ENCODE results near the gene PRKAG2. TPM values are rescaled to one million over a fixed set of nuclear protein-coding genes. Genes with fewer than 3 reads are reported as not detected.
"Not testable (repeated sequence)": the region's sequence is repeated elsewhere in the genome, so short reads cannot be mapped to it uniquely, and the experiment has no call there.

PRKAG2 gene
- total RNA-seq, 1 experiment from 2014 or later = 9.4 TPM

- DNase-seq (ENCODE audit: low read depth) = no peak
These were observed 89.6 kb downstream of the PRKAG2 start for GRCh38 chr7:151787348-151787747.

- DNase-seq (ENCODE audit: low read depth) = no peak
These were observed 90.0 kb downstream of the PRKAG2 start for GRCh38 chr7:151786936-151787335.

DNA sequence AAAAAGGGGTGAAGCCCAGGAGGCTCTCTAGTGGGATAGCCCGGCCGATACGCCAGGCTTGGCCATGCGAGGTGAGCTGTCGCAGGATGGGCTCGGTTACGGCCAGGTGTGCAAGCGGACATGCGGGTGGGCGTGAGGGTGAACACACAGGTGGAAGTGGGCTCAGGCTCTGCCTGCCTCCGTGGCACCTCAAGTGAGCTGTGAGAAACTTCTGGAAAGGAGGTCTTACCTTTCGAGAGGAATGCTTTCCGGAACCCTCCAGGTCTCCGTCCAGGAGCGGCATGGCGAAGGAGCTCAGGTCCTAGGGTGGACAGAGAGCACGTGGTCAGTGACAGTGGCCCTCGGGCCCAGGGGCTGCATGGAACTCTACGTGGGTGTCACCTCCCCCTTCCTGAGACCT is 90.7 kb downstream of the PRKAG2 start:
- DNase-seq (ENCODE audit: low read depth) = no peak

DNA sequence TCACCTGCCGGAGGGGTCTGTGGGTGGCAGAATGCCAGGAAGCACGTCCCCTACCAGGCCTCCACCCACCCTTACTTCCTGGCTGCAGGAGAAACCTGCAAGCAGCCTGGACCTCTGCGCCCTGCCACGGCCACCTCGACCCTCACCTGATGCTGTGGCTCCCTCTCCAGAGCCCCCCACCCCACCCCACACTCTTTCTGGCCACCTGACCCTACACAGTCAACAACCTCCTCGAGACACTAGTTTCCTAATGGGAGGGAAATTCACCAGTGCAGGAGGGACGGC is 91.3 kb downstream of the PRKAG2 start:
- DNase-seq (ENCODE audit: low read depth) = no peak

DNA sequence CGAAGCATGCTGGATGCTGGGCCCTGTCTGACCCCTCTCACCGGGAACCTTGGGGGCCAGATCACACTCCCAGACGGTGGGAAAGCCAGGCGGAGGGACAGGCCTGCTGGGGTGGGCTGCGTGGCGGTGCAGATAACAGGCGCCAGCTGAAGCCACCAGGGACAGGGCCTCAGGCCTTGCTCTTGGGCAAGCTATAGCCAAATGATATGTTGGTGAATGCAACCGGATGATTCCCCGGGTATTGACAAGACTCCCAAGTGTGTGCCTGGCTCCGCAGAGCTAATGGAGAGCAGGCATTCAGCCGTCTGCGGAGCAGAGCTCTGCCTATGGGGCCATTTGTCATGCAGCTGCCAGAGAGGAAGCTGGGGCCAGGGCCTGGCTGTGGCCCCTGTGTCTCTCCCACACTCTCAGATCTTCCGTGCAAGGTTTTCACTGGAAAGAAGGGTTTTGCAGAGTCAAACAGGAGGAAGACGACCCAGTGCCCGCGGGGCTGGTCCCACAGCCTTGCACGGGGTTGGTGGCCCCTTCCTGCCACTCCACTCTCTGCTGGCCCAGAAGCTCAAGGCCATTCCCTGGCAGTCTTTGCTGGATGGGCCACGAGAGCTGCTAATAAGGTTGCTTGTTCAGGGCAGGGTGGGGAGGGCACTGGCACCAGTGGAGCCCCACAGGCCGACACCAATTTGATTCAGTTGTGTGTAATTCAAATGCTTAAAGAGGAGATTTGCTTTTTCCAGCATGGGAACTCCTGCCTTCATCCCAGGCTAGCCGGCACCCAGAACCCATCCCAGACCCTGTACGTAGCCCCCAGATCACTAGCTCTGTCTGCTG is 91.8 kb downstream of the PRKAG2 start:
- no peak for DNase-seq (ENCODE audit: low read depth)

- no peak for DNase-seq (ENCODE audit: low read depth)
These were observed 92.8 kb downstream of the PRKAG2 start for GRCh38 chr7:151783958-151784575.

- DNase-seq (ENCODE audit: low read depth) = peak; percentile 52
These were observed 94.1 kb downstream of the PRKAG2 start for GRCh38 chr7:151782598-151783448.

DNA sequence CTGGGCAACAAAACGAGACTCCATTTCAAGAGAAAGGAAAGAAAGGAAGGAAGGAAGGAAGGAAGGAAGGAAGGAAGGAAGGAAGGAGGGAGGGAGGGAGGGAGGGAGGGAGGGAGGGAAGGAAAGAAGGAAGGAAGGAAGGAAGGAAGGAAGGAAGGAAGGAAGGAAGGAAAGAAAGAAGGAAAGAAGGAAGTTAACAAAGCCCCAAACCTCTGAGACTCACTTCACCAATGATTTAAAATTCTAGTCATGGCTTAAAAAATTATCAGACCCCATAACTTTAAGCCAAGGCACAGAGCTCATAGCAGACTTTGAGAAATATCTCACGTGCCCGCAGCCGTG is 94.7 kb downstream of the PRKAG2 start:
- not testable (repeated sequence) for DNase-seq (ENCODE audit: low read depth)

- DNase-seq (ENCODE audit: low read depth) = no peak
These were observed 95.6 kb downstream of the PRKAG2 start for GRCh38 chr7:151781161-151781845.

DNA sequence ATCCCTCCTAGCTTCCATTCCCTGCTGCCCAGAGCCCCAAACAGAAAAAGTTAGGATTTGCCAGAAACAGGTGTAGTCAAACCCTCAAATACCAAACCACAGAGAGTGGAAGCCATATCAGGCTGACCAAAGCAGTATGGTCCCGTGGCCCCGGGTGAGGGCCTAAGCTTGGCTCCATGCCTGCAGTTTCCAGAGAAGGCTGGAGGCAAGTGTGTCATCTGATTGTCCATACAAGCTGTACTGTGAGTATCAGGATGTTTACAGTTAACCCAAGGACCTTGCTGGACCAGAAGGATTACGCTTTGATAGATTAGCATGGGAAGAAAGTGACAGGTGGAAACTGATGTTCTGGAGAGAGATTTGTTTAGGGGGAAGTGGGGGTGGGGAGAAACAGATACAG is 96.3 kb downstream of the PRKAG2 start:
- DNase-seq (ENCODE audit: low read depth) = peak; percentile 28

DNA sequence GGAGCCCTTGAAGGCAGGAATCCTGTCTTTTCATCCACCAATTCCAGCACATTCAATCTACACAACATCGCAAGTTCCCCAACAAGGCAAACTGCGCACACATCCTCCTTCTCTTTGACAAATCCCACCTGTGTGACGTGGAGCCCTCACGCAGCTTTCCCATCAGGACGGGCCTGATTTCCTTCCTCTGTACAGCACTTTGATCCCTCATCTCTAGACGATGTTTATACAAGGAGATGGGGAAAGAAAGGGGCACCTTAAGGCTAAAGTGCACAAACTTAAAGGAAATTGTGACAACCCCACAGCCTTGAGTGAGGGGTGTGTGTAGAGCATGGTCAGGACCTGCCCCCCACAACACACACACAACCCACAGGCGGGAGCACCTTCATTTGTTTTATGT is 97.2 kb downstream of the PRKAG2 start:
- no peak for DNase-seq (ENCODE audit: low read depth)

DNA sequence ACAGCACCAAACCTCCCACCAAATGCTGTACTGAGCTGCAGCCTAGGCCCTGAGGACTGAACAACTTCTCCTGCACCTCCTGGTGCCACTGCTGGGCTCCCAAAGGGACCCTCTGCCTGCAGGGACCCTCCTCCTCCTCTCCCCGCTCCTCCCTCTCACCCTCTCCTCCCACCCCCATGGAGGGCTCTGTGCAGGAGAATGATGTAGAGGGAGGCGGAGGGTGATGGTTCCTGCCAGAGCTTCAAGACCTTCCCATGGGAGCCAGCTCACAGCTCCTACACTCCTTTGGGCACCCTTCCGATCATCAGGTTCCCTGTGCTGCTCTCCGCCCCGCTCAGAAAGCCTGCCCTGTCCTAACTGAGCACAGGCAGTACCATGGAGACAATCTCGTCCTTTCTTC is 97.7 kb downstream of the PRKAG2 start:
- no peak for DNase-seq (ENCODE audit: low read depth)

- DNase-seq (ENCODE audit: low read depth) = no peak
These were observed 98.8 kb downstream of the PRKAG2 start for GRCh38 chr7:151777908-151778670.

- DNase-seq (ENCODE audit: low read depth) = no peak
These were observed 99.4 kb downstream of the PRKAG2 start for GRCh38 chr7:151777495-151777880.

DNA sequence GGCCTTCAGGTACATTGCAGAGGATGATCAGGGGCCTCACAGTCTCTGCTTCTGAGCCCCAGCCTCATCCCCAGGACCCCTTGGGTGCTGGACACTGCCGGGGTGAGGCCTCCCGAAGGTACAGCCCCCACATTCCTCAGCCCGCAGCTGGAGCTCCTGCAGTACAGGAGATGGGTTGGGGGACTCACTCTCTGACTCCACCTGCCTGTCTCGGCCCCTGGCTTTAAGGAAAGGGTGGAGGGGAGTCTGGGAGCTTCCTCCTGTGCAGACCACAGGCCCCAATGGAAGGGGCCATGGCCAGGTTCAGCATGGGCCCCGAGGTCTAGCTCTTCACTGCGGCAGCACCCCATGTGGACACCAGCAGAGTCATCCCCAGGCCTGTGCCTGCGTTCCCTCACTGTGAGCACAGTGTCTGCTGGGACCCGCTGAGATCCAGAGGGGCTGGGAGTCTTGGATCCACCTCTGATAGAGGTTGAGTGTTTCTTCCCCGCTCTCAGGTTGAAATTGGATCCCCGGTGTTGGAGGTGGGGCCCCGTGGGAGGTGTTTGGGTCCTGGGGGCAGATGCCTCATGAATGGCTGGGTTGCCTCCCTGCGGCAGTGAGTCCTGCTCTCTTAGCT is 99.9 kb downstream of the PRKAG2 start:
- DNase-seq (ENCODE audit: low read depth) = no peak

GRCh38 chr7:151776446-151776845 is 100.5 kb downstream of the PRKAG2 start:
- no peak for DNase-seq (ENCODE audit: low read depth)

GRCh38 chr7:151775547-151776443 is 101.1 kb downstream of the PRKAG2 start:
- DNase-seq (ENCODE audit: low read depth) = no peak

DNA sequence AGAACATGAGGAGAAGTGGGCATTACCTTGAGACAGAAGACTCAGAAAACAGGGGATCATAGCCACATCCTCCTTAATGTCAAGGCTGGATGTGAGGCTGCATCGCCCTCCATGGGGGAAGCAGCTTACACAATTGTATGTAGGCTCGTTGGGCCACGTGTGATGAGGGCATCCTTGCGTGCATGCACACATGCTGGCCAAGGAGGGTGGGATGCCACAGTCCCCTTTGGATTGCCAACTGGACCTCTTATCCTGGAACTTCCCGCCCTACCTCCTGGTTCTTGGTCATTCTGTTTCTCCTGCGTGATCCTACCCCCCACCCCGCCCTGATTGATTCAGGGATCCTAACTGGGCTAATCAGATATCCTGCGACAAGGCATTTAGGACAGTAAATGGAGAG is 102.0 kb downstream of the PRKAG2 start:
- no peak for DNase-seq (ENCODE audit: low read depth)

- DNase-seq (ENCODE audit: low read depth) = no peak
These were observed 103.1 kb downstream of the PRKAG2 start for GRCh38 chr7:151773797-151774196.

DNA sequence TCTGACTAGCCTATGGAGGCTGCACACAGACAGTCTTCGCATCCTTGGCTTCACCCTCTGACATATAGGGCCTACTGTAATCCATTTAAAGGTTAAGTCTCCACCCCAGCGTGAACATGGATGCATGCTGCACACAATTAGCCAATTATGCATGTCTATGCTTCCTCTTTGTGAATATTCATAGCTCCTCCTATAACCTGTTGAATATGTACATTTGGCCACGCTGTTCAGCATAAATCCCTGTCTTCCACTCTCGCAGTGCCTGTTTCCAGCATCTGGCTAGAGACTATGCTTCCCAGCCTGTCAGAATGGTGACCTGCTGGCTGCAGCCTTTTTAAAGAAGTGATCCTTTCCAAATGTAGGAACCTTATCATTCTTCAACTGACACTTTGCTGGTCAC is 106.7 kb downstream of the PRKAG2 start:
- DNase-seq (ENCODE audit: low read depth) = no peak
